HG03097 (cell line): ENCODE measurements around the gene KLRF2.
"Not testable (repeated sequence)": the region's sequence is repeated elsewhere in the genome, so short reads cannot be mapped to it uniquely, and the experiment has no call there.

Source experiments
- ATAC-seq: cut with Tn5 transposase; IDR thresholded peaks from one replicate; pipeline ENCODE4 v1.9.1; 2021; ENCODE audit not compliant: unreplicated experiment, low FRiP score

Gene KLRF2

GRCh38 chr12:9881246-9881645 is at the start of gene KLRF2:
Gene KLRF2 (plus strand): TSS chr12:9881489. CDS start chr12:9881596, 107 bp downstream.
- no peak for ATAC-seq

DNA sequence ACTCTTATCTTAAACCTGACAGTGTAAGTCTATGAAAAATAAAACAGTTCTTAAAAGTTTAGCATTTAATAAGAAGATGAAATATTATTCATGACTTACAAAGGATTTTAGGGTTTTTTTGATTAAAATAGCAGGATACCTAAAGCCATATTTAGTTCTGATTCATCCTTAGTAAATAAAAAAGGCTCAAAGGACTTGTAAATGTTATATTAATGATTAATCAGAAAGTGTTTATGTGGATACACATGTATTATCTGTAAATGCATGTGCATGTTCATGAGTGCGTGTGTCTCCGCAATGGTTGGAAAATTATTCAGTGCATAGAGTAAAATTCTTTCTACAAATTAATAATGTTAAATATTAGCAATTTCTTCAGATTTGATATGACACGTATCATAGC is 49.6 kb upstream of the KLRF2 start:
- no peak for ATAC-seq

- no peak for ATAC-seq
Observed at GRCh38 chr12:9843407-9843806, 37.9 kb upstream of the KLRF2 start.

- ATAC-seq, result no peak
Observed at GRCh38 chr12:9848899-9849298, 32.4 kb upstream of the KLRF2 start.

- no peak for ATAC-seq
Observed at GRCh38 chr12:9851050-9851449, 30.2 kb upstream of the KLRF2 start.

DNA sequence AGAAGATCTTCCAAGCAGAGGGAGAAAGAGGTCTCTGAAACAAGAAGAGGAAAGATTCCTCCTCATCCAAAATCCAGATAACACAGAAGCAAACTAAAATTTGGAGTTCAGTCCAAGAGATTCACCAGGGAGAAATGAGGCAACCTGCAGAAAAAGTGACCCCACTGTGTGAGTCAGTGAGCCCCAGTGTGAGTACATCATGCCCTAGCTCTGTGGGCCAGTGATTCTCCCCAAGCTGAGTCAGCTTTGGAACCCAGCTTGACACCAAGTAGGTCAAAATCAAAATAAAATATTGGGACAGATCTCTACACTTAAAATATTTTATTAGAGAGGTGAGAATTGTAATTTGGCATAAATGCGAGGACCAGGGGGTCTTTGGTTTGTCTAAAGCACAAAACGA is 29.4 kb upstream of the KLRF2 start:
- no peak for ATAC-seq

DNA sequence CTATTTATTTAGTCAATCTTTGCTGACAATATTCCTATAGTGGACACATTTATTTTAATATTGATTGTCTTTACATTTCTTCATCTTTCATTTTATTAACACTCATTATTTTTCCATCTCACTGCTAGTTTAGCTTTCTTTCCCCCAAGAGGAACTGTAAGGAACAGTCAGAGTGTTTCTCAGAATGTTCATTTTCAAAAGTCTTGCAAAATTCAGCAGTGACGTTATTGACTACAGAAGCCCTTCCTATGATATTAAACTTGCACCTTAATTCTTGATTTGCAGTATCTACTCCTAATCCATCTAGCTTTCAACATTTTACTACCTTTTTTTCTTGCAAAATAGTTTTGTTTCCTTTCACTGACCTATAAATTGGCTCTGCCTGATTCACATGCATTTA is 25.1 kb upstream of the KLRF2 start:
- ATAC-seq, result no peak

- no peak for ATAC-seq
Observed at GRCh38 chr12:9856894-9857293, 24.4 kb upstream of the KLRF2 start.

DNA sequence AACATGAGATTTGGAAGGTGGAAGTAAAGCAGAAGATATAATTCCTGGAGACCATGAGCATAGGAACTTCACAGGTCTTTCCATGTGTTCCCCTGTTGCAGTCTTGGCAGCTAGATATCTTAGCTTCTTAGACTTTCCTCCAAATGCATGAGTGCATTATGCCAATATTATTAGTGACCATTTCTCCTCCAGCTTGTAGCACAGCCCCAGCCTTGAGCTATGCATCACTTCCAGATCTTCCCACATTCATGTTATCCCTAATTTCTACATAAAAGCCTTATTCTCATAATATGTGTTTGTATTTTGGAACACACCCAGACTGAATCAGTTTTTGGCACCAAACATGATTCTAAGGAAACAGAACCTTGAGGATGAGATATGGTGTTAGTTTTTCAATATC is 23.2 kb upstream of the KLRF2 start:
- ATAC-seq, result no peak

DNA sequence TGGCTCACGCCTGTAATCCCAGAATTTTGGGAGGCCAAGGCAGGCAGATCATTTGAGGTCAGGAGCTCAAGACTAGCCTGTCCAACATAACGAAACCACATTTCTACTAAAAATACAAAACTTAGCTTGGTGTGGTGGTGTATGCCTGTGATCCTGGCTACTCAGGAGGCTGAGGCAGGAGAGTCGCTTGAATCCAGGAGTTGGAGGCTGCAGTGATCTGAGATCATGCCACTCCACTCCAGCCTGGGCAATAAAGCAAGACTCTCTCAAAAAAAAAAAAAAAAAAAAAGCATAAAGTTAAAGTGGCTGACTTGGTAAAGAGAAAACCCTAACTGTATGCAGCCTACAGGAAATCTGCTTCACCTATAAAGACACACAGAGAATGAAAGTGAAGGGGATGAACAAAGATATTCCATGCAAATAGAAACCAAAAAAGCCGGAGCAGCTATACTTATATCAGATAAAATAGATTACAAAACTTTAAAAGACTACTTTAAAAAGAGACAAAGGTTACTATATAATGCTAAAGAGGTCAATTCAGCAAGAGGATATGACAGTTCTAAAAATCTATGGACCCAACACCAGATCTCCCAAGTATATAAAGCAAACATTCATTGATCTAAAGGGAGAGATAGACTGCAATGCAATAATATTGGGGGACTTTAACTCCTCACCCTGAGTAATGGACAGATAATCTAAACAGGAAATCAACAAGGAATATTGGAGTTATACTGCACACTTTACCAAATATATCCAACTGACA is 16.2 kb upstream of the KLRF2 start:
- ATAC-seq, result no peak

GRCh38 chr12:9866860-9867269 is 14.4 kb upstream of the KLRF2 start:
- no peak for ATAC-seq

DNA sequence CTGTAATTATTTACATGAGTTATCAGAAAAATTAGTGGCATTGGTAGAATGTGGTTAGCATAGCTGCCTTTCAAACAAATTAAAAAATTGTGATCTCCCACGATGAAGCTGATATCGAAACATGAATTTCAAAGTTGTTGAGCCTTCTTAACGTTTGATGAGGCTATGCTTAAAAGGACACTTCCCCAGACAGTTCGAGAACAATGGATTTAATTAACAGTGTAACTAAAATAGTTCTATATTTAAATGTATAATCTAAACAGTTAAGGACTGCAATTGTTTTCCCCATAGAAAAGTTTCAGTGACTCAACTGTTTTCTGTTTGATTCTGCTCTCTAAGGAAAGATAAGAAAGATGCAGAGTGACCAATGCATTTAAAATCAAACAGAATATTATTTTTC is 13.8 kb upstream of the KLRF2 start:
- no peak for ATAC-seq

- no peak for ATAC-seq
Observed at GRCh38 chr12:9868311-9868801, 12.9 kb upstream of the KLRF2 start.

DNA sequence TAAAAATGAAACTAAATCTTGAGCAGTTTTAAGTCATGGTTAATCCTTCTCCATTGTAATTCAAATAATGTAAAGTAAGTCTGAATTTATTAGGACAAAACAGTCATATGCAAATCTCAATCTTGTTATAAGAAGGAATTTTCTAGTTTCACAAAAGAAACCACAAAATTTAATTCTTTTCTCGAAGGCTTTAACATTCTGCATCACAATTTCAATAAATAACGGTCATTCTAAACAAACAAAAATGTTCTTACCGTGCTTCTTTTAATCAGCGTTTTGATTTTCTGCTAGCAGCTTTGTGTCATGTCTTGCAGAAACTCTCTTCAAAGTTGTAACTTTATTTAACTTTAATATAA is 12.4 kb upstream of the KLRF2 start:
- no peak for ATAC-seq

GRCh38 chr12:9869307-9870161 is 11.8 kb upstream of the KLRF2 start, which contains the start of gene CLEC2B:
Gene CLEC2B (minus strand): TSS chr12:9869354.
- no peak for ATAC-seq

GRCh38 chr12:9870286-9870866 is 10.9 kb upstream of the KLRF2 start:
- no peak for ATAC-seq

DNA sequence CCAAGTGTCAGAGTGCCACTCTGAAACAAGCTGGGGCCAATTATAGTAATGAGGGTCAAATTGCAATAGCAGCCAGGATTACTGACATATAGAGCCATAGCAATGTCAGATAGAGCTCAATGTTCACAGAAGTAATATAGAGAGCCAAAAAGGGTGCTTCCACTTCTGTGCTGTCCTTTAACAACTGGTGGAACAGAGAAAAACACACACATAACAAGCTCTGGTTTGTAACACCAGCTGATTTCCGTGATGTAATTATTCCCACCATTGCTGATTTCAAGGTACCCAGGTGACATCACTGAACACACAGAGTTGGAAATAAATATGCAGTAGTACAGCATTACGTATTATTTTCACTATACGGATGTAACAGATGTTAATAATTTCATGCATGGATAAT is 9.1 kb upstream of the KLRF2 start:
- no peak for ATAC-seq

DNA sequence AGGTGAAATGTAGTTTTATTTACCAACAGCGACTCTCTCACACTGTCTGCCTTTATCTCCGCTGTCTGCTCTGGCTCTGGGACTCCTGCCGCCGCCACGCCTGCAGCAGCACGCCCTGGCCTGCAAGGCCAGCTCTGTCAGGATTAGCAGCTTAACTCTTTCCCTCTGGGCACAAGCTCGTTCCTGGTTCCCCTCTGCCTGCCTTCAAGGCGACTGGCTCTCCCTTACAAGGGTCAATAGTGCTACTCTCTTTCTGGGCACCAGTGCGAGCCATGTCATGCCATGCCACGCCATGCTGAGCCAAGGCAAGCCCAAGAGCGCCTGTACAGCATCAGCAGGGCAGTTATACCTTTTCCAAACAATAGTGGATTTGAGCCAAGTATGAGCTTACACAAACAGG is 8.5 kb upstream of the KLRF2 start:
- no peak for ATAC-seq

DNA sequence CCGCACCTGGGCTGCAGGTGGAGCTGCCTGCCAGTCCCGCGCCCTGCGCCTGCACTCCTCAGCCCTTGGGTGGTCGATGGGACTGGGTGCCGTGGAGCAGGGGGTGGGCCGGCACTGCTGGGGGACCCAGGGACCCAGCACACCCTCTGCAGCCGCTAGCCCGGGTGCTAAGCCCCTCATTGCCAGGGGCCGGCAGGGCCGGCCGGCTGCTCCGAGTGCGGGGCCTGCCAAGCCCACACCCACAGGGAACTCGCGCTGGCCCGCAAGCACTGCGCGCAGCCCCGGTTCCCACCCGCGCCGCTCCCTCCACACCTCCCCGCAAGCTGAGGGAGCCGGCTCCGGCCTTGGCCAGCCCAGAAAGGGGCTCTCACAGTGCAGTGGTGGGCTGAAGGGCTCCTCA is 5.2 kb upstream of the KLRF2 start:
- ATAC-seq, result not testable (repeated sequence)

- ATAC-seq, result no peak
Observed at GRCh38 chr12:9880532-9881078, 684 bp upstream of the KLRF2 start.

DNA sequence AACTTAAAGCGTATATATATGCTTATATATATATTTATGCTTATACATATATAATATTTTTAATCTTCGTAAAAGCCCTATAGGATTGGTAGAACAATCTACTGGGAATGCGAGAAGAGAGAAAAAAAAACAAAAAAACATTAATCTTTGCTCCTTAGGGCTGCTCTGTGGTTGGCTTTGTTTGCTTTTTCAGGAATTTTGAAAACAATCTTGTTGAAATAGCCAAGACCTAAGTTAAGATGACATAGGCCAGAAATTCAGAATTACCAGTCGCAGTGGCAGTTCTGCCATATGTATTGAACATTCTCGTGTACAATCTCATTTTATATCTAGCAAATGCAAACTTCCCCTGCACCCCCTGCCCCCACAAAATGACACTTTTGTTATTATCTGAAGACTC is 699 bp downstream of the KLRF2 start:
- no peak for ATAC-seq
